Testis (tissue), 2 donors: Measurements from ENCODE around the gene NUDCD3.

Source experiments
- CTCF ChIP-seq, 3 experiments: fragments of 450-650 bp in 2 of 3; fragments of 200-600 bp in 1 of 3; sonication (generic) in 1 of 3; IDR thresholded peaks; one replicate each; pipeline ENCODE4 v1.5.1; 2016 to 2019; ENCODE audit warnings: antibody characterized with exemption in 3 of 3, mild to moderate bottlenecking in 2 of 3, moderate library complexity in 1 of 3
- POLR2A ChIP-seq: fragments of 450-650 bp; IDR thresholded peaks from one replicate; pipeline ENCODE4 v1.6.1; 2017; ENCODE audit warnings: antibody characterized with exemption, mild to moderate bottlenecking, moderate library complexity

- TF ChIP-seq CTCF (IDR thresholded peaks at IDR 0.05): no peak
- no peak for TF ChIP-seq POLR2A
These were observed 771 bp upstream of the NUDCD3 start for GRCh38 chr7:44491229-44491628.
